Measurements from ENCODE around the gene ERN1. TPM values are rescaled to one million over a fixed set of nuclear protein-coding genes. Genes with fewer than 3 reads are reported as not detected.

ERN1 gene
- total and polyA plus RNA-seq, 8 donors: 10.6 to 45.0 (median 11.5) TPM

- peaks cover 10 to 87% of the 10 kb centered on the region in 2 donors for H3K36me3 ChIP-seq
Observed at GRCh38 chr17:64069143-64069542, 60.8 kb downstream of the ERN1 start.

GRCh38 chr17:64067657-64068056, 62.3 kb downstream of the ERN1 start:
- Histone ChIP-seq H3K27ac (no peak overlapping the region), H3K4me3 (no peak overlapping the region), H3K4me1 (peaks cover 0 to 19% of the 10 kb centered on the region in 2 donors), H3K36me3 (peaks cover 10 to 85% of the 10 kb centered on the region in 2 donors), H3K9me3 (peaks cover 7 to 15% of the 10 kb centered on the region in 2 donors), H3K27me3 (no peaks in the 10 kb centered on the region)
- intact Hi-C loops (cut with DNase I): loop anchor here in 1 of 2 donors (10.0 kb wide), 1 partner anchor 67 kb away; the partner anchor contains the start of gene ERN1
- ATAC-seq: no peak
- DNase-seq: no peak
- no peak for TF ChIP-seq CTCF (IDR thresholded peaks at IDR 0.05)

More at GRCh38 chr17:64069143-64069542, 60.8 kb downstream of the ERN1 start:
- H3K9me3 ChIP-seq: peaks cover 7 to 15% of the 10 kb centered on the region in 2 donors
- ATAC-seq (no peak), DNase-seq (no peak)
- H3K4me3 ChIP-seq: no peak overlapping the region
- no peak overlapping the region for H3K27ac ChIP-seq
- no peak for TF ChIP-seq CTCF (IDR thresholded peaks at IDR 0.05)
- H3K27me3 ChIP-seq: no peaks in the 10 kb centered on the region
- peaks cover 6 to 14% of the 10 kb centered on the region in 2 donors for H3K4me1 ChIP-seq
- intact Hi-C loops (cut with DNase I): loop anchor here in 1 of 2 donors (10.0 kb wide), 1 partner anchor 66 kb away; the partner anchor contains the start of gene ERN1

GRCh38 chr17:64066716-64067115, 63.2 kb downstream of the ERN1 start:
- ATAC-seq (no peak), DNase-seq (no peak)
- peaks cover 10 to 85% of the 10 kb centered on the region in 2 donors for H3K36me3 ChIP-seq
- H3K9me3 ChIP-seq: peaks cover 7 to 15% of the 10 kb centered on the region in 2 donors
- intact Hi-C loops (cut with DNase I): loop anchor here in 1 of 2 donors (10.0 kb wide), 1 partner anchor 68 kb away; the partner anchor contains the start of gene ERN1
- H3K4me1 ChIP-seq: peaks cover 0 to 27% of the 10 kb centered on the region in 2 donors
- H3K4me3 ChIP-seq: no peak overlapping the region
- H3K27ac ChIP-seq: no peak overlapping the region
- TF ChIP-seq CTCF (IDR thresholded peaks at IDR 0.05): no peak
- H3K27me3 ChIP-seq: no peaks in the 10 kb centered on the region

- Histone ChIP-seq H3K27ac (no peak overlapping the region), H3K27me3 (no peaks in the 10 kb centered on the region), H3K9me3 (peaks cover 7 to 15% of the 10 kb centered on the region in 2 donors), H3K36me3 (peaks cover 5 to 85% of the 10 kb centered on the region in 2 donors), H3K4me1 (peaks cover 0 to 42% of the 10 kb centered on the region in 2 donors), H3K4me3 (peak overlapping the region in 1 of 2 donors; percentile 2)
- no peak for TF ChIP-seq CTCF (IDR thresholded peaks at IDR 0.05)
- ATAC-seq (no peak), DNase-seq (no peak)
- intact Hi-C loops (cut with DNase I): loop anchor here in 1 of 2 donors (10.0 kb wide), 1 partner anchor 70 kb away; the partner anchor contains the start of gene ERN1
Observed at GRCh38 chr17:64065161-64065560, 64.8 kb downstream of the ERN1 start.

- TF ChIP-seq CTCF (IDR thresholded peaks at IDR 0.05): no peak
- H3K9me3 ChIP-seq: peaks cover 5 to 7% of the 10 kb centered on the region in 2 donors
- ATAC-seq: peak; percentile 4
- intact Hi-C loops (cut with DNase I): loop anchor here in 1 of 2 donors (10.0 kb wide), 1 partner anchor 70 kb away; the partner anchor contains the start of gene ERN1
- H3K27me3 ChIP-seq: no peaks in the 10 kb centered on the region
- peaks cover 0 to 42% of the 10 kb centered on the region in 2 donors for H3K4me1 ChIP-seq
- peaks cover 0 to 85% of the 10 kb centered on the region in 2 donors for H3K36me3 ChIP-seq
- H3K4me3 ChIP-seq: no peak overlapping the region
- no peak for DNase-seq
- no peak overlapping the region for H3K27ac ChIP-seq
Observed at GRCh38 chr17:64064331-64064730, 65.6 kb downstream of the ERN1 start.
